Vagina (tissue), 2 donors: ENCODE measurements around the gene ZNF385B.

Source experiments
- POLR2AphosphoS5 ChIP-seq, 2 donors: sonication (generic); formaldehyde crosslinking; IDR thresholded peaks; one replicate each; pipeline ENCODE4 v1.9.0; 2017; ENCODE audit warnings: antibody characterized with exemption in 2 of 2, mild to moderate bottlenecking in 2 of 2, low read depth in 1 of 2; ENCODE audit not compliant: insufficient read depth in 1 of 2
- TF ChIP-seq, protein P1 (sequence below), 3 experiments: fragments of 450-650 bp in 2 of 3; fragments of 200-600 bp in 1 of 3; sonication (generic) in 1 of 3; IDR thresholded peaks; one replicate each; pipeline ENCODE4 v1.5.1; 2017 to 2019; ENCODE audit warnings: antibody characterized with exemption in 3 of 3, mild to moderate bottlenecking in 2 of 3, moderate library complexity in 2 of 3

DNA sequence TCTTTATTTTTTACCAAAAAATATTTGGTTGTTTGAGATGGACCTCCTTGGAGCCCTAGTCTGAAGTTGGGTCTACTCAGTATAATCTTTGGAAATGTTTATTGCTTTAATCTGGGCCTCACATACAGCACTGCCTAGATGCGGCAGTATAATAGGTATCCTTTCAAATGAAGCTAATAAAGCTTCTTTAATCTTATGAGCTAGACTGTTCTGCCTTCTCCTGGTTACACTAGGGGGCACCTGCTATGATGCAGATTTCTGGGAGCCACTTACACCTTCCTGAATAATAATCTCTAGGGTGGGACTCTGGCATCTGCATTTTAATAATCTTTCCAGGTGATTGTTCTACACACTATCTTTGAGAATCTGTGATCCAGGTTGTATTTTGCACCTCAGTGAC is 427.1 kb downstream of the ZNF385B start:
- TF ChIP-seq, protein P1, sequence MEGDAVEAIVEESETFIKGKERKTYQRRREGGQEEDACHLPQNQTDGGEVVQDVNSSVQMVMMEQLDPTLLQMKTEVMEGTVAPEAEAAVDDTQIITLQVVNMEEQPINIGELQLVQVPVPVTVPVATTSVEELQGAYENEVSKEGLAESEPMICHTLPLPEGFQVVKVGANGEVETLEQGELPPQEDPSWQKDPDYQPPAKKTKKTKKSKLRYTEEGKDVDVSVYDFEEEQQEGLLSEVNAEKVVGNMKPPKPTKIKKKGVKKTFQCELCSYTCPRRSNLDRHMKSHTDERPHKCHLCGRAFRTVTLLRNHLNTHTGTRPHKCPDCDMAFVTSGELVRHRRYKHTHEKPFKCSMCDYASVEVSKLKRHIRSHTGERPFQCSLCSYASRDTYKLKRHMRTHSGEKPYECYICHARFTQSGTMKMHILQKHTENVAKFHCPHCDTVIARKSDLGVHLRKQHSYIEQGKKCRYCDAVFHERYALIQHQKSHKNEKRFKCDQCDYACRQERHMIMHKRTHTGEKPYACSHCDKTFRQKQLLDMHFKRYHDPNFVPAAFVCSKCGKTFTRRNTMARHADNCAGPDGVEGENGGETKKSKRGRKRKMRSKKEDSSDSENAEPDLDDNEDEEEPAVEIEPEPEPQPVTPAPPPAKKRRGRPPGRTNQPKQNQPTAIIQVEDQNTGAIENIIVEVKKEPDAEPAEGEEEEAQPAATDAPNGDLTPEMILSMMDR (IDR thresholded peaks at IDR 0.05): no peak
- TF ChIP-seq POLR2AphosphoS5 (IDR thresholded peaks at IDR 0.05; ENCODE audit: insufficient read depth in 1 of 2, low read depth in 1 of 2): no peak
